ENCODE measurements around the gene SNCAIP.

SNCAIP gene

DNA sequence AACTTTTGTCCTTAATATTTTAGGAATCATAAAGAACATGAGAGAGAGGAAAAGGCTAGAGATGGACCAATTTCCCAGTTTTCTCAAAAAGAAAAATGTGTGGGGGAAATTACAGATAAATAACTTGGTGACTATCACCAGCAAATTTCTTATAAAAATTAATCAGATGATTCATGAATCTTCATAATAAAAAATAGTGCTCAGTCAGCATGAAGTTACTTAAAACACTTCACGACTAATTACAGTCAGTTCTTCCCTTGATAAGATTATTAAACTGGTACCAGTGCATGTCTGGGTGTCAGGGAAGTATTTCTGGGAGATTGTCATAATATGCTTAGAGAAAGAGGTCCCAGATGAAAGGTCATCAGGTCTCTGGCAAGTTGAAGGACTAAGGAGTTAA, 133.0 kb downstream of the SNCAIP start:
- H3K4me3 ChIP-seq (ENCODE audit: low read depth, low read length) = no peak overlapping the region
- TF ChIP-seq, protein P1, sequence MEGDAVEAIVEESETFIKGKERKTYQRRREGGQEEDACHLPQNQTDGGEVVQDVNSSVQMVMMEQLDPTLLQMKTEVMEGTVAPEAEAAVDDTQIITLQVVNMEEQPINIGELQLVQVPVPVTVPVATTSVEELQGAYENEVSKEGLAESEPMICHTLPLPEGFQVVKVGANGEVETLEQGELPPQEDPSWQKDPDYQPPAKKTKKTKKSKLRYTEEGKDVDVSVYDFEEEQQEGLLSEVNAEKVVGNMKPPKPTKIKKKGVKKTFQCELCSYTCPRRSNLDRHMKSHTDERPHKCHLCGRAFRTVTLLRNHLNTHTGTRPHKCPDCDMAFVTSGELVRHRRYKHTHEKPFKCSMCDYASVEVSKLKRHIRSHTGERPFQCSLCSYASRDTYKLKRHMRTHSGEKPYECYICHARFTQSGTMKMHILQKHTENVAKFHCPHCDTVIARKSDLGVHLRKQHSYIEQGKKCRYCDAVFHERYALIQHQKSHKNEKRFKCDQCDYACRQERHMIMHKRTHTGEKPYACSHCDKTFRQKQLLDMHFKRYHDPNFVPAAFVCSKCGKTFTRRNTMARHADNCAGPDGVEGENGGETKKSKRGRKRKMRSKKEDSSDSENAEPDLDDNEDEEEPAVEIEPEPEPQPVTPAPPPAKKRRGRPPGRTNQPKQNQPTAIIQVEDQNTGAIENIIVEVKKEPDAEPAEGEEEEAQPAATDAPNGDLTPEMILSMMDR (IDR thresholded peaks at IDR 0.05; ENCODE audit: low read depth, low read length, missing control alignments) = no peak
- no peak for DNase-seq (ENCODE audit: low read depth)

DNA sequence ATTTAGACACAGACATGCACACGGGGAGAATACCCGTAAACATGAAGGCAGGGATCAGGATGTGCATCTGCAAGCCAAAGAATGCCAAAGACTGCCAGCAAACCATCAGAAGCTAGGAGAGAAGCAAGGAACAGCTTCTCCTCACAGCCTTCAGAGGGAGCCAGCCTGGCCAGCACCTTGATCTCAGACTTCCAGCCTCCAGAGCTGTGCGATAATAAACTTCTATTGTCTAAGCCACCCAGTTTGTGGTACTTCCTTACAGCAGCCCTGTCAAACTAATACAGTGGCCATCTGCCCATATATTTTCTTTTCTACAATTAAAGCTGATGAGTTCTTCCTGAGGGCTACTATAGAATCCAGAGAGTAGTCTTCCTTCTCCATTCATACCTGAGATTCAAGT, 135.0 kb downstream of the SNCAIP start:
- H3K4me3 ChIP-seq (ENCODE audit: low read depth, low read length) = no peak overlapping the region
- no peak for DNase-seq (ENCODE audit: low read depth)
- TF ChIP-seq, protein P1 (IDR thresholded peaks at IDR 0.05; ENCODE audit: low read depth, low read length, missing control alignments) = no peak

DNA sequence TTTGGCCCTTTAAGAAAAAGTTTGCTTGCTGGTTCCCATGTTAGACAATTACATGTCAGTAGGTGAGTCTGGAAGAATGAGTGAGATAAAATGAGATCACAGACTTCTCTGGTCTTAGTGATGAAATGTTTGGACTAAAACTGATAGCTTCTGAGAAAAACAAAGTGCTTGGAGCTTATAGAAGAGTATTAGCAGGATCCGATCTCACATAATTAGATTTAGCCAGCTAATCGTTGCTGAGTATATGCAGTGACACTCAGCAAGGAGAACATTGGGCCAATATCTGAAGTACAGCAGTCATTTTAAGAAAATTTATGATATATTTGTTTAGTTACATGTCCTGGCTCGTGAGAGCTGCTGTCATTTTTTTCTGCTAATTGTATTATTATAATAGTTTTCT, 135.8 kb downstream of the SNCAIP start:
- DNase-seq (ENCODE audit: low read depth) = no peak
- TF ChIP-seq, protein P1 (IDR thresholded peaks at IDR 0.05; ENCODE audit: low read depth, low read length, missing control alignments) = no peak
- no peak overlapping the region for H3K4me3 ChIP-seq (ENCODE audit: low read depth, low read length)

DNA sequence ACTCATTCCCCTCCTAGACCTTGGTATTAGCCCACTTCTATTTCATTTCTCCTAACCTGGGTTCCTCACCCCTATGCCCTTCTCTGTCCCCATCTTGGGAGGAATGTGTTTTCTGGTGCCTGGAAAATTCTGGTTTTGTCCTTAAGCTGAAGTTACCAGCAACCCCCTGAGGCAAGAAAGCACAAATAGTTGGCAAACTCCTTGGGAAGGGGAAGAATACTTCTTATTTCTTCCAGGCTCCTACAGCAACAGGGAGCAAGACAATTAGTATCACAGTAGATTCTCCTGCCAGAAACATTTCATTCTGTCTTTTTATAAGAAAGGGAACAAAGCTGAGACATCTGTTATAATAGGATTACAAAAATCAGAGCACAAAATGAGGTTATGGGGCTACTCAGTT, 142.5 kb downstream of the SNCAIP start:
- TF ChIP-seq, protein P1 (IDR thresholded peaks at IDR 0.05; ENCODE audit: low read depth, low read length, missing control alignments) = no peak
- DNase-seq (ENCODE audit: low read depth) = no peak
- no peak overlapping the region for H3K4me3 ChIP-seq (ENCODE audit: low read depth, low read length)

DNA sequence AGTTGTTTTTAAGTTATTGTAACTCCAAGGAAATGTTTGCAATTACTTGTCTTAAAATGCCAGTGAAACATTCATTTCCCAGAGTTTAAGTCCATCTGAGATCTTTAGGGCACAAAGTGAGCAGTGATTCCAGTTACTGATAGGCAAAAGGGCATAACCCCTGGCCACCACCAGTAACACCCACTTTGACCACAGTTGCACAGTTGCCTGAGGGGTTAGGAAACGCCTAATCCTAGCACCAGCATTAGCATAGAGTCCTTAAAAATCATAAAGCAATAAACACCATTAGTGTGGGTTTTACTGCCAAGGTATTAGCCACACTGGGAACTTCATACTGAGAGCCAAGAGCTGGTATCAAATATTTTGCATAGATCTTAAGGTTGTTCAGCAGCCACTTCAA, 143.9 kb downstream of the SNCAIP start:
- TF ChIP-seq, protein P1 (IDR thresholded peaks at IDR 0.05; ENCODE audit: low read depth, low read length, missing control alignments) = no peak
- H3K4me3 ChIP-seq (ENCODE audit: low read depth, low read length) = no peak overlapping the region
- no peak for DNase-seq (ENCODE audit: low read depth)

DNA sequence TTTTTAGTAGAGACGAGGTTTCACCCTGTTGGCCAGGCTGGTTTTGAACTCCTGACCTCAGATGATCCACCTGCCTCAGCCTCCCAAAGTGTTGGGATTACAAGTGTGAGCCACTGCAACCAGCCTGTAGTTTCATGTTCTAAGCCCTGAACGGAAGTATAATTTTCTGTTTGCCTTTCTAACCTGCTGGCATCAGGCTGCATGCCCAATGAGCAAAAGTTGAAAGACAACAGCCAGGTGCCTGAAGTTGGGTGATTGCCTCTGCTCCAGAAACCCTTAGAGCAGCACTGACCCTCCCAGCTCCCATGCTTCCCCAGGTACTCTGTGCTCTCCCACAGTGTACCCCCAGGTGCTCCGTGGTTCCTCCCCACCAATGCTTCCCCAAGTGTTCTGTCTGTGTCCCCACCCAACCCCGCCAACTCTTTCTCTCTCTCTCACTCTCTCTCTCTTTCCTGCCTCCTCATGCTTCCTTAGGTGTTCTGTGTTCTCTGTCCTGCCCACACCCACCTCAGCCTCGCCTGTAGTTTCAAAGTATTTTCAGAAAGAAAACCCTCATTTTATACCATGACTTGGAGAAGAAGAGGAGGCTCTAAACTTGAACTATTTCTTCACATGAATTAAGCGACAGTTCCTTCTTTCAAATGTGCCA, 145.3 kb downstream of the SNCAIP start:
- TF ChIP-seq, protein P1 (IDR thresholded peaks at IDR 0.05; ENCODE audit: low read depth, low read length, missing control alignments) = no peak
- DNase-seq (ENCODE audit: low read depth) = no peak
- no peak overlapping the region for H3K4me3 ChIP-seq (ENCODE audit: low read depth, low read length)

DNA sequence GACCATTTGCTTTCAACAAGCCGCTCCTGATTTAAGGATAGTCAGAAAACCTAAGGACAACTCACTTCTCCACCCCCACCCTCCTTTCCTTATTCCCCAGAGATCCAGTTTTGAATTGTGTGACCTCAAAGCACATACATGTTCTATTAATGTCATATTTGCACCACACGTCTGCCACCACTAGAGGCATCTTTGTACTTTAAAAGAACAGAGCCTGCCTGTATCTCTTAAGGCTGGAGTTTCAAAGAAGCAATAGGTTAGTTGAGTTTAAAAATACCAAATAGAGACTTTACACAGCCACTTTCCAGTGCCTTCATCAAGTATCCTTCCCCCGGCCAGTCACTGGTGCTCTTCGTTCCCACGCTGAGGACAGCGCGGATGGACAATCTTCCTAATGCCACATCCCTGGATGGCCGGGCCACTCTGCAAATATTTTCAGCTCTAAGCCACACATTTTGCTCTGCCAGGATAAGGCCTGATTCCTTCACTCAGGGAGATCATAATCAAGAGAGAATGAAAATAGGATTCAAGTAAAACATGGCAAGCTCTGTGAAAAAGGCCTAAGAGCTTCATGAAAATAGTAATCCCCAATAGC, 146.3 kb downstream of the SNCAIP start:
- H3K4me3 ChIP-seq (ENCODE audit: low read depth, low read length) = no peak overlapping the region
- TF ChIP-seq, protein P1 (IDR thresholded peaks at IDR 0.05; ENCODE audit: low read depth, low read length, missing control alignments) = peak; percentile 64
- no peak for DNase-seq (ENCODE audit: low read depth)
